NT2/D1 (cell line): ENCODE measurements around the gene AHNAK2.

ENCODE experiments used
- DNase-seq: peaks from one replicate; pipeline ENCODE4 v3.0.0-alpha.2; 2011; ENCODE audit warnings: low read depth, low spot score
- H3K27me3 ChIP-seq: 2 replicates; pipeline ENCODE4 v1.6.0; 2011; ENCODE audit warnings: mild to moderate bottlenecking; ENCODE audit not compliant: insufficient read length, insufficient read depth
- H3K36me3 ChIP-seq: 2 replicates; pipeline ENCODE4 v1.6.1; 2011; ENCODE audit warnings: mild to moderate bottlenecking, low read length, mixed read lengths; ENCODE audit not compliant: insufficient read depth, insufficient read length
- H3K4me1 ChIP-seq: 2 replicates; pipeline ENCODE4 v1.5.1; 2011; ENCODE audit not compliant: insufficient read depth, insufficient read length
- H3K4me3 ChIP-seq: 2 replicates; pipeline ENCODE4 v1.5.1; 2011; ENCODE audit warnings: low read depth; ENCODE audit not compliant: insufficient read length
- H3K9ac ChIP-seq: 2 replicates; pipeline ENCODE4 v1.6.0; 2011; ENCODE audit warnings: low read depth; ENCODE audit not compliant: insufficient read length
- H3K9me3 ChIP-seq: 2 replicates; pipeline ENCODE4 v1.5.1; 2011; ENCODE audit warnings: mild to moderate bottlenecking, low read length; ENCODE audit not compliant: insufficient read depth
- SUZ12 ChIP-seq: IDR thresholded peaks from 2 replicates; pipeline ENCODE4 v1.6.1; 2011; ENCODE audit not compliant: insufficient read length, insufficient read depth; ENCODE audit errors: extremely low read depth
- YY1 ChIP-seq: IDR thresholded peaks from 2 replicates; pipeline ENCODE4 v1.6.1; 2011; ENCODE audit not compliant: insufficient read length, insufficient read depth
- ZNF274 ChIP-seq: IDR thresholded peaks from 2 replicates; pipeline ENCODE4 v1.6.1; 2011; ENCODE audit warnings: mild to moderate bottlenecking, low read depth, low read length

AHNAK2 gene

GRCh38 chr14:104900639-104901512 is 77.3 kb downstream of the AHNAK2 start:
- DNase-seq = no peak
- H3K9me3 ChIP-seq = peaks cover 7% of the 10 kb centered on the region; the same call in 1 of the 2 replicates
- no peaks in the 10 kb centered on the region for H3K4me1 ChIP-seq
- H3K36me3 ChIP-seq = no peaks in the 10 kb centered on the region
- H3K27me3 ChIP-seq = peaks cover 28% of the 10 kb centered on the region
- TF ChIP-seq SUZ12 = no peak
- no peak overlapping the region for H3K9ac ChIP-seq
- H3K4me3 ChIP-seq = no peak overlapping the region

DNA sequence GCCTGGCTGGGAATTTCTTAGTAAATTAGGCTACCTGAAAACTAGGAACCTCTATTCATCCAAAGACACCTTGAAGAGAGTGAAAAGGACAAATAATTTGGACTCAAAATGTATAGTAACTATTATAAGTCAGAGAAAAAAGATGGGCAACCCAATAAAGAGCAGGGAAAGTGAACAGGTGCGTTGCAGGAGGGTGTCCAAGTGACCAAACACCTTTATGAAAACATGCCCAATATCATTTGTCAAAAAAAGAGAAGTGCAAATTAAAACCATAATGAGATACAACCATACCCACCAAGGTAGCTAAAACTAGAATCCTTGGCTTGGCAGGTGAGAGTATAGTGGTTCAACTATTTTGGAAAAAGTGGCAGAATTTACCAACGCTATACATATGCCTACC is 78.4 kb downstream of the AHNAK2 start:
- Histone ChIP-seq H3K36me3 (peaks cover under 1% of the 10 kb centered on the region), H3K4me1 (no peaks in the 10 kb centered on the region), H3K4me3 (no peak overlapping the region), H3K9me3 (peaks cover 7% of the 10 kb centered on the region; the same call in 1 of the 2 replicates), H3K9ac (no peak overlapping the region), H3K27me3 (peaks cover 17% of the 10 kb centered on the region)
- no peak for DNase-seq
- TF ChIP-seq YY1 (no peak), SUZ12 (no peak), ZNF274 (no peak)

GRCh38 chr14:104898870-104899510 is 79.2 kb downstream of the AHNAK2 start:
- DNase-seq = no peak
- TF ChIP-seq YY1 = no peak
- TF ChIP-seq SUZ12 = no peak
- no peak for TF ChIP-seq ZNF274
- H3K9ac ChIP-seq = no peak overlapping the region
- peaks cover 10% of the 10 kb centered on the region for H3K27me3 ChIP-seq
- H3K4me1 ChIP-seq = no peaks in the 10 kb centered on the region
- H3K4me3 ChIP-seq = no peak overlapping the region
- H3K36me3 ChIP-seq = peaks cover 7% of the 10 kb centered on the region
- H3K9me3 ChIP-seq = peaks cover 6% of the 10 kb centered on the region; the same call in 1 of the 2 replicates

- Histone ChIP-seq H3K36me3 (peaks cover 7% of the 10 kb centered on the region), H3K4me1 (no peaks in the 10 kb centered on the region), H3K27me3 (peaks cover 1% of the 10 kb centered on the region), H3K9ac (no peak overlapping the region), H3K4me3 (no peak overlapping the region), H3K9me3 (no peaks in the 10 kb centered on the region)
- no peak for DNase-seq
- no peak for TF ChIP-seq ZNF274
- no peak for TF ChIP-seq YY1
- TF ChIP-seq SUZ12 = no peak
Observed at GRCh38 chr14:104898195-104898558, 80.0 kb downstream of the AHNAK2 start.

GRCh38 chr14:104897330-104898194 is 80.6 kb downstream of the AHNAK2 start:
- Histone ChIP-seq H3K36me3 (peaks cover 7% of the 10 kb centered on the region), H3K4me1 (no peaks in the 10 kb centered on the region), H3K9me3 (no peaks in the 10 kb centered on the region), H3K4me3 (no peak overlapping the region), H3K27me3 (no peaks in the 10 kb centered on the region), H3K9ac (no peak overlapping the region)
- no peak for DNase-seq
- TF ChIP-seq SUZ12 (no peak), YY1 (no peak), ZNF274 (no peak)

DNA sequence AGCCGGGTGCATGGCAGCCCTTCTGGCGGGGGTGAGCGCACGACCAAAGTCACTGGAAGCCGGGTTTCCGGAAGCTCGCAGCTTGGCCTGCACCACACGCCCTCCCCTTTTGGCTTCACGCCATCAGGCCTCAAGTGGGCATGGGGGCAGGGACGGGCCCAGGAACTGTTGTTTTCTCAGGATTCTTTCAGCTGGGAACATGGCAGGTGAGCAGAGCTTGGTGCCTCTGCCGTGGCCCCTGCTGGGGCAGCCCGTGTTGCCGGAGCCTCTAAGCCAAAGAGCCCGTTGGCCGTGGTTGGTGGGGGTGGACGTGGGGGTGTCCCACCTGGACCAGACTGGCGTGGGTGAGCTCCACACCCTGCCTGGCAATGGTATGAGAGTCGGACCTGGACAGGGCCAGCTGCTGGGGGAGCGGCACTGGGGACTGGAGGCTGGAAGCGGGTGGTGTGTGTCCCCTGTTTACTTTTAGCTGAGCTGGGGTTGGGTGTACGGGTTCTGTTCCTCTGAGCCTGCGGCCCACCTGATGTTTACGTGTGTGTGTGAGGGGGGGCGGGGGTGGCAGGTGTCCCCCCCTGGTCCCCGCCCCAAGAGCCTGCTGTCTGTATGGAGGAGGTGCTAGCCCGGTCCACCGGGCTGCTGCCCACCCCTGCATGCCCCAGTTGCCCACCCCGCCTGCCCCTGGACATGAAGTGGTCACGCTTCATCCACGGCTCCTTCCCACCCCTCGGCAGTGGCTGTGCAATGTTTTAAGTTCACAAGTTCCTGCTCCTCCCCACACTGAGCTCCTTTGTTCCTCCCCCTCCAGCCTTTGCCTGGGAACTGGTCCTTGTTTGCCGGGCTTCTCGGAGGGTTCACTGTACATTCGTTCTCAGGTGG is 82.2 kb downstream of the AHNAK2 start:
- H3K4me3 ChIP-seq = no peak overlapping the region
- peaks cover 7% of the 10 kb centered on the region for H3K36me3 ChIP-seq
- H3K9me3 ChIP-seq = no peaks in the 10 kb centered on the region
- no peak for TF ChIP-seq SUZ12
- no peaks in the 10 kb centered on the region for H3K27me3 ChIP-seq
- DNase-seq = no peak
- no peaks in the 10 kb centered on the region for H3K4me1 ChIP-seq
- H3K9ac ChIP-seq = no peak overlapping the region
